Adrenal gland (tissue), 5 donors: ENCODE results near the gene SNX32.

Experiments
- CTCF ChIP-seq, 6 experiments: fragments of 450-650 bp in 4 of 6; fragments of 200-600 bp in 2 of 6; sonication (generic) in 1 of 6; IDR thresholded peaks; 1 replicate in 5 of 6; 2 replicates in 1 of 6; pipeline versions ENCODE4 v1.5.1 to v1.8.0; 2016 to 2021; ENCODE audit warnings: antibody characterized with exemption in 6 of 6, mild to moderate bottlenecking in 2 of 6, moderate library complexity in 1 of 6
- POLR2A ChIP-seq, 2 donors: fragments of 450-650 bp; IDR thresholded peaks; one replicate each; pipeline ENCODE4 v1.6.1; 2017; ENCODE audit warnings: antibody characterized with exemption in 2 of 2, mild to moderate bottlenecking in 2 of 2, moderate library complexity in 1 of 2
- donor health status: DM: no; HTN: no; CAD: no.

- TF ChIP-seq POLR2A (IDR thresholded peaks at IDR 0.05) (no peak), CTCF (IDR thresholded peaks at IDR 0.05) (no peak)
Observed at GRCh38 chr11:65792456-65792855, 41.3 kb upstream of the SNX32 start.
